Measurements from ENCODE around the gene PIEZO2. TPM values are rescaled to one million over a fixed set of nuclear protein-coding genes. Genes with fewer than 3 reads are reported as not detected.

The PIEZO2 gene
- total and polyA plus RNA-seq, 2 of the 8 experiments (the other 6 are each of a cell fraction or from before 2014, with no cell fraction given): 4.7 to 16.5 TPM

DNA sequence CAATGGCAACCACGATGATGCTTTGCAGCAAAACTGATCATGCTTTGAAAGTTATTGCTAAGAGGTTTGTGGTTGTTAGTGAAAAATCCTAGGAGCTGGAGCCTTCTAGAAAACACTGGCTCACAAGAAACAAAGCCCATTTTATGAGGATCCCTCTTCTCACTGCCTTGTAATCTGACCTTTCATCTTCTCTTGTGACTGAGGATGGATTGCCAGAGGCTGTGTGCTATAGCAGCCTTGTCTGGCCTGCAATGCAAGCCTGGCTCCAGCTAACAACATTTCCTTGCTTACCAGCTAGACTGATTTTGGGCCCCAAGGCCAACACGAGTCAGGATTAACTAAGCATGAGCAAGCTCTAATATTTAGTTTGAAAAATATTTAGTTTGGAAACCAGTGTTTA is 13.1 kb downstream of the PIEZO2 start (continued):
- TF ChIP-seq, protein P1, sequence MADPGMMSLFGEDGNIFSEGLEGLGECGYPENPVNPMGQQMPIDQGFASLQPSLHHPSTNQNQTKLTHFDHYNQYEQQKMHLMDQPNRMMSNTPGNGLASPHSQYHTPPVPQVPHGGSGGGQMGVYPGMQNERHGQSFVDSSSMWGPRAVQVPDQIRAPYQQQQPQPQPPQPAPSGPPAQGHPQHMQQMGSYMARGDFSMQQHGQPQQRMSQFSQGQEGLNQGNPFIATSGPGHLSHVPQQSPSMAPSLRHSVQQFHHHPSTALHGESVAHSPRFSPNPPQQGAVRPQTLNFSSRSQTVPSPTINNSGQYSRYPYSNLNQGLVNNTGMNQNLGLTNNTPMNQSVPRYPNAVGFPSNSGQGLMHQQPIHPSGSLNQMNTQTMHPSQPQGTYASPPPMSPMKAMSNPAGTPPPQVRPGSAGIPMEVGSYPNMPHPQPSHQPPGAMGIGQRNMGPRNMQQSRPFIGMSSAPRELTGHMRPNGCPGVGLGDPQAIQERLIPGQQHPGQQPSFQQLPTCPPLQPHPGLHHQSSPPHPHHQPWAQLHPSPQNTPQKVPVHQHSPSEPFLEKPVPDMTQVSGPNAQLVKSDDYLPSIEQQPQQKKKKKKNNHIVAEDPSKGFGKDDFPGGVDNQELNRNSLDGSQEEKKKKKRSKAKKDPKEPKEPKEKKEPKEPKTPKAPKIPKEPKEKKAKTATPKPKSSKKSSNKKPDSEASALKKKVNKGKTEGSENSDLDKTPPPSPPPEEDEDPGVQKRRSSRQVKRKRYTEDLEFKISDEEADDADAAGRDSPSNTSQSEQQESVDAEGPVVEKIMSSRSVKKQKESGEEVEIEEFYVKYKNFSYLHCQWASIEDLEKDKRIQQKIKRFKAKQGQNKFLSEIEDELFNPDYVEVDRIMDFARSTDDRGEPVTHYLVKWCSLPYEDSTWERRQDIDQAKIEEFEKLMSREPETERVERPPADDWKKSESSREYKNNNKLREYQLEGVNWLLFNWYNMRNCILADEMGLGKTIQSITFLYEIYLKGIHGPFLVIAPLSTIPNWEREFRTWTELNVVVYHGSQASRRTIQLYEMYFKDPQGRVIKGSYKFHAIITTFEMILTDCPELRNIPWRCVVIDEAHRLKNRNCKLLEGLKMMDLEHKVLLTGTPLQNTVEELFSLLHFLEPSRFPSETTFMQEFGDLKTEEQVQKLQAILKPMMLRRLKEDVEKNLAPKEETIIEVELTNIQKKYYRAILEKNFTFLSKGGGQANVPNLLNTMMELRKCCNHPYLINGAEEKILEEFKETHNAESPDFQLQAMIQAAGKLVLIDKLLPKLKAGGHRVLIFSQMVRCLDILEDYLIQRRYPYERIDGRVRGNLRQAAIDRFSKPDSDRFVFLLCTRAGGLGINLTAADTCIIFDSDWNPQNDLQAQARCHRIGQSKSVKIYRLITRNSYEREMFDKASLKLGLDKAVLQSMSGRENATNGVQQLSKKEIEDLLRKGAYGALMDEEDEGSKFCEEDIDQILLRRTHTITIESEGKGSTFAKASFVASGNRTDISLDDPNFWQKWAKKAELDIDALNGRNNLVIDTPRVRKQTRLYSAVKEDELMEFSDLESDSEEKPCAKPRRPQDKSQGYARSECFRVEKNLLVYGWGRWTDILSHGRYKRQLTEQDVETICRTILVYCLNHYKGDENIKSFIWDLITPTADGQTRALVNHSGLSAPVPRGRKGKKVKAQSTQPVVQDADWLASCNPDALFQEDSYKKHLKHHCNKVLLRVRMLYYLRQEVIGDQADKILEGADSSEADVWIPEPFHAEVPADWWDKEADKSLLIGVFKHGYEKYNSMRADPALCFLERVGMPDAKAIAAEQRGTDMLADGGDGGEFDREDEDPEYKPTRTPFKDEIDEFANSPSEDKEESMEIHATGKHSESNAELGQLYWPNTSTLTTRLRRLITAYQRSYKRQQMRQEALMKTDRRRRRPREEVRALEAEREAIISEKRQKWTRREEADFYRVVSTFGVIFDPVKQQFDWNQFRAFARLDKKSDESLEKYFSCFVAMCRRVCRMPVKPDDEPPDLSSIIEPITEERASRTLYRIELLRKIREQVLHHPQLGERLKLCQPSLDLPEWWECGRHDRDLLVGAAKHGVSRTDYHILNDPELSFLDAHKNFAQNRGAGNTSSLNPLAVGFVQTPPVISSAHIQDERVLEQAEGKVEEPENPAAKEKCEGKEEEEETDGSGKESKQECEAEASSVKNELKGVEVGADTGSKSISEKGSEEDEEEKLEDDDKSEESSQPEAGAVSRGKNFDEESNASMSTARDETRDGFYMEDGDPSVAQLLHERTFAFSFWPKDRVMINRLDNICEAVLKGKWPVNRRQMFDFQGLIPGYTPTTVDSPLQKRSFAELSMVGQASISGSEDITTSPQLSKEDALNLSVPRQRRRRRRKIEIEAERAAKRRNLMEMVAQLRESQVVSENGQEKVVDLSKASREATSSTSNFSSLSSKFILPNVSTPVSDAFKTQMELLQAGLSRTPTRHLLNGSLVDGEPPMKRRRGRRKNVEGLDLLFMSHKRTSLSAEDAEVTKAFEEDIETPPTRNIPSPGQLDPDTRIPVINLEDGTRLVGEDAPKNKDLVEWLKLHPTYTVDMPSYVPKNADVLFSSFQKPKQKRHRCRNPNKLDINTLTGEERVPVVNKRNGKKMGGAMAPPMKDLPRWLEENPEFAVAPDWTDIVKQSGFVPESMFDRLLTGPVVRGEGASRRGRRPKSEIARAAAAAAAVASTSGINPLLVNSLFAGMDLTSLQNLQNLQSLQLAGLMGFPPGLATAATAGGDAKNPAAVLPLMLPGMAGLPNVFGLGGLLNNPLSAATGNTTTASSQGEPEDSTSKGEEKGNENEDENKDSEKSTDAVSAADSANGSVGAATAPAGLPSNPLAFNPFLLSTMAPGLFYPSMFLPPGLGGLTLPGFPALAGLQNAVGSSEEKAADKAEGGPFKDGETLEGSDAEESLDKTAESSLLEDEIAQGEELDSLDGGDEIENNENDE (IDR thresholded peaks at IDR 0.05; ENCODE audit: insufficient replicate concordance, low read length): no peak
- TF ChIP-seq SP1 (IDR thresholded peaks at IDR 0.05; ENCODE audit: low read depth, low read length): no peak
- no peak for TF ChIP-seq SAP30 (IDR thresholded peaks at IDR 0.05; ENCODE audit: insufficient read depth, insufficient replicate concordance, low read length)
- no peak for TF ChIP-seq ATF2 (IDR thresholded peaks at IDR 0.05; ENCODE audit: low read length)
- TF ChIP-seq KDM4A (IDR thresholded peaks at IDR 0.05; ENCODE audit: low read depth, low read length, severe bottlenecking): no peak
- no peak for TF ChIP-seq GTF2F1 (IDR thresholded peaks at IDR 0.05; ENCODE audit: borderline replicate concordance, low read depth, low read length)
- no peak for TF ChIP-seq SIX5 (IDR thresholded peaks at IDR 0.05; ENCODE audit: low read depth, low read length)
- no peak for TF ChIP-seq RNF2 (IDR thresholded peaks at IDR 0.05; ENCODE audit: borderline replicate concordance, low read depth, low read length, missing control alignments, poor library complexity, severe bottlenecking)
